Anterior cingulate cortex (tissue), 58 donors: ENCODE data around the gene NRAP.
"Not testable (repeated sequence)": the region's sequence is repeated elsewhere in the genome, so short reads cannot be mapped to it uniquely, and the experiment has no call there.

Source experiments
- DNase-seq, 58 donors: peaks; one replicate each; lab custom pipeline; 2025; lab: John Stamatoyannopoulos, UW

NRAP gene

DNA sequence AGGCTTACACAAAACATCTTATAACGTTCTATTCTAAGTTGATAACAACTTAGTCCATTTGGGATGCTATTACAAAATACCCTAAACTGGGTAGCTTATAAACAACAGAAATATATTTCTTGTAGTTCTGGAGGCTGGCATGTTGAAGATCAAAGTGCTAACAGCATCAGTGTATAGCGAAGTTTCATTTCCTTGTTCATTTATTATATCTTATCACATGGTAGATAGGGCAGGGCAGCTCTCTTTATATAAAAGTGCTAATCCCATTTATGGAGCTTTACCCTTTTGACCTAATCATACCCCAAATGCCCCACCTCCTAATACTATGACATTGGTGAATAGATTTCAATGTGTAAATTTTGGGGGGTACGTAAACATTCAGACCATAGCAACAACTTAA lies 22.2 kb upstream of the NRAP start:
- no peak for DNase-seq

- DNase-seq = no peak
Observed at GRCh38 chr10:113683300-113683699, 19.5 kb upstream of the NRAP start.

DNA sequence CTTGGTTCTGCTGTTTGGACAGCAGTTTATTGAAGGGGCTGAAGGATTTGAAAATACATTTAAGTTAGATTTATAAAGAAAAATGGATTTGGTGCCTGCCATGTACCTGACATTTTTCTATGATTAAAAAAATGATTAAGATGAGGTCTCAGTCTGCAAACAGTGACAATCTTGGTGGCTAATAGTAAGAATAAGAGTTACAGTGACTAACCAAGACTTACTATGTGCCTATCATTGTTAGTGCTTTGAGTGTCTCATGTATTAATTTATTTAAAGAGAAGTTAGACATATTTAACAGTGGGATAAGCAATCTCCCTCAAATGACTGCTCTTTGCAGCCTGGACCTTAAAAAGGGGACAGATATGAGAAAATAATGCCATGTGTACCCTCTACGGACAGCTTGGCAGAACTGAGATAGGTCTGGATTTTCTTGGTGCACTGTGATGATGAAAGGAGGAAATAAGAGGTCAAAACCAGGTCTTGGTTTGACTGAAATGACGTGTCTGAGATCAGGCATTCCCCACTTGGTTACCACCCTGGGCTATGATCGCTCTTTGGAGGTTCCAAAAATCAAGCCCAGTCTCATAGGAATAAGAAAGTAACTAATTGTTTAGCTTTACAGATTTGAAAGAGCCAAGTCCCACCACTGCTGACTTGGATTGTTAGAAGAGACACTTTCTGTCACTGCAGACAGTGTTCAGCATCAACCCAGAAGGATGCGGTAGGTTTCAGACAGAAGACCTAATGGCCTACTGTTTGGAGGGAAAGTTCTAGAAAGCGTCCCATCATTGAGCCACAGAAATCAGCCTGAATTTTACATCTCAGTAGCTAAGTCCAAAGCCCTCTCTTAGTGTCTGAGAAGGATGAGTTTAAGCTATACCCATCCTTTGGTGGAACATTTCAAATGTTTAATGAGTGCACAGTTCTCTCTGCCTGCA lies 18.0 kb upstream of the NRAP start:
- DNase-seq = no peak

GRCh38 chr10:113680190-113681111 lies 16.6 kb upstream of the NRAP start:
- peak in 28 of 58 donors; percentile 6 to 54 (median 30) for DNase-seq

DNA sequence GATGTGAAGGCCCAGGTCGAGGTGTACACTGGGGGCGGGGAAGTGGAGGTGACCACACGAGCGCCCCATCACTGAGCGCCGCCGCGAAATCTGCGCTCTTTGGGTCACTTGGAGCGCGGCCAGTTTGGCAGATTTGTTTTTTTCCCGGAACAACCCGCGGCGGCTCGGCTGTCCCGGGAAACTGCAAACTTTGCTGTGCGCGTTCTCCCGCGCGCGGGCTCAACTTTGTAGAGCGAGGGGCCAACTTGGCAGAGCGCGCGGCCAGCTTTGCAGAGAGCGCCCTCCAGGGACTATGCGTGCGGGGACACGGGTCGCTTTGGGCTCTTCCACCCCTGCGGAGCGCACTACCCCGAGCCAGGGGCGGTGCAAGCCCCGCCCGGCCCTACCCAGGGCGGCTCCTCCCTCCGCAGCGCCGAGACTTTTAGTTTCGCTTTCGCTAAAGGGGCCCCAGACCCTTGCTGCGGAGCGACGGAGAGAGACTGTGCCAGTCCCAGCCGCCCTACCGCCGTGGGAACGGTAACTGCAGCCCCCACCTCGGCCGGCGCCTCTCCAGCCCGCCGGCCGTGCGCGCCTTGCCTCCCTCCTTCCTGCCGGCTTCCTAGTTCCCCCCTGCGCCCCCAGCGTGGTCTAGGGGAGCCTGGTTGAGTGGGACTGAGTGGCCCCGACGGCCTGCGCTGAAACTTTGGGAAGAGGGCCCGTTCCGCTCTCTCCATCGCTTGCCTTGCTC lies 15.8 kb upstream of the NRAP start, which contains the start of gene CASP7:
CASP7 (plus strand) TSS at position 450 of the 727 bp plus-strand sequence. CDS start 17,582 bp downstream, outside the sequence.
- peak in 56 of 58 donors; percentile 4 to 83 (median 62) for DNase-seq

- no peak for DNase-seq
Observed at GRCh38 chr10:113666682-113667252, 2.9 kb upstream of the NRAP start.

DNA sequence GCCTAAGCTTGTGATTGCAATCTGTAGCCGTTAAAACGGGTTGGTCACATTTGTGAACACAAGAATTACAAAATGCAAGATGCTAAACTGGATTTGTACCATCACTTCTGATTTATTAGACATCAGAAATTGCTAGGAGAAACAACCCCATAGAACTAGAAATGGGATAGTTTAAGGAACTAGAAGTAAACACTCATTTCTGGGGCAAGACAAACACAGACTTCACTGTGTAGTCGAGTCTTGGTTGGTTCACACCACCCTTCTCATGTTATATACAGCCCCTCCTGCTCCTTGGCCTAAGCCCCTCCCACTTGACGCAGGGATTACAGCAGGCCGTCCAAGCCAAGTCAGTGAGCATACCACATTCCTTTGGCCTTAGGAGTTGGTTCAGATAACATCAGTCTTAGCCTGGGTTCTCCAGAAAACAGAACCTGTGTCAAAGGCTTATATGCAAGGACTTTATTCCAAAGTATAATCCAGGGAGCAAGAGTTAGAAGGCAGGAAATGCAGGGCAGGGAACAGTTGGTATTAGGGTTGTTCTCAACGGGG lies 2.0 kb upstream of the NRAP start:
- DNase-seq = no peak

DNA sequence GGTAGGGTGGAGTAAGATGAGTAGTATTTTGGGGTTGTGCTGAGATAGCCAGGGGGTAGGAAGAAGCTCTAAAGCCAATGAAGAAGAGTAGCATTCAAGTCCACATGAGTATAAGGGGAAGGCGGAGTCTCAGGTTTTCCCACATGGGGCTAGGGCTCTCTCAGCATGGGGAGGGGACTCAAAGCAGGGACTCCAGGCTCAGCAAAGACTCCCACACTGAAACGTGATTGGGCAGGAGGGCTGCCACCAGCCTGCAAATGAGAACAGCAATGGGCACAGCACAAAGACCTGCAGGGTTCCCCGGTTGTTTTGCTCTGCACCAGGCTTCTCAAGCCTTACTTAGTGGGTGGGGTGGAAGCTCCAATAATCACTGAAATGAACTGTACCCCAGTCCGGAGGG lies 1.5 kb upstream of the NRAP start:
- DNase-seq = no peak

DNA sequence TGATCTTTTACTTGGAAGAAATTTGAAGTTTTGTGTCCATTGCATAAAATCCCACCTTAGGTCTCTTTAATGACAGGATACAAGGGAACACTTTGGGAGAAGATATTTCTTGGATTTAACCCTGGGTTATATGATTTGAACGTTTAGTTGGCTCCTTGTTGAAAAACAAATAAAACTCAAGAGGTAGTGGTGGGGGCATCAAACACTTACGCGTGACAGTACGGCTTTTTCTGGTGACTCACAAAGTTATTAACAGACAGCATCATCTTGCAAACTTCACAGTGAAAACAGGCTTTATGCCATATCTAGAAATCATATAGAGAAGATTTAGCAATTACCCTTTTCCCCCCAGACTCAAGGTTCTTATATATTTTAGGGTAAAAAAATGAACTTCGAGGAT lies 699 bp downstream of the NRAP start:
- no peak for DNase-seq

DNA sequence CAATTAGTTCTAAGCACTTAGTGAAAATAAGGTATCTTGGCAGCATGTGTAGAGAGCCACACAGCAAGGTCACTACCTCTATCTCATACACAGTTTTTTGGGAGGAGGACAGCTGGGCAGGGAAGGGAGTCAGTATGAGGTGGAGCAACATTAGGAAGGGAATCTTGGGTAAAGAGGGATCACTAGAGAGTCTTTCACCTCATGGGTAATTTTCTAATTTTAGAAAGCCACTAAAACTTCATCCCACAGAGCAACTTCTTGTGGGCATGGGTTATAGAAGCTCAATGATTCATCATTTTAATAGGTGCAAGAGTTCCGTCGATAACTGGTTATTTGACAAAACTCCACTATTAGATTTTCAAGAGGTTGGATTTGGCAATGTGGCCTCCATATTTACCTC lies 2.5 kb downstream of the NRAP start:
- DNase-seq = no peak

DNA sequence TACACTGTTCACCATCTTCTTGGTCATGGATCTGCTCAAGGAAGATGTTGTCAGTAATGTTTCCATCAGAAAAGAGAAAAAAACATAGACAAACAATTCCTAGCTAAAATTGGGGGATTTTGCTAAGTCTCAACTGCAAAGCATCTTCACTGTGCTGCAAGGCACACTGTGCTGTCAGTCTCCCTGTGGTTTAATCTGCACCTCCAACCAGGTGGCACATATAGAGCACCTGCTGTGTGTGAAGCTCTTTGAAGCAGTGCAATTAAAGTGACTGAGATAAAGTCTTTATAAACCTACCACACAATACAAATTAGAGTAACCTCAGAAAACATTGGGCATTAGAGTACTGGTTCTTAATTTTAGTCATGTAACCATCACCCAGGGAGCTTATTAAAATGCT lies 6.3 kb downstream of the NRAP start:
- DNase-seq = no peak

DNA sequence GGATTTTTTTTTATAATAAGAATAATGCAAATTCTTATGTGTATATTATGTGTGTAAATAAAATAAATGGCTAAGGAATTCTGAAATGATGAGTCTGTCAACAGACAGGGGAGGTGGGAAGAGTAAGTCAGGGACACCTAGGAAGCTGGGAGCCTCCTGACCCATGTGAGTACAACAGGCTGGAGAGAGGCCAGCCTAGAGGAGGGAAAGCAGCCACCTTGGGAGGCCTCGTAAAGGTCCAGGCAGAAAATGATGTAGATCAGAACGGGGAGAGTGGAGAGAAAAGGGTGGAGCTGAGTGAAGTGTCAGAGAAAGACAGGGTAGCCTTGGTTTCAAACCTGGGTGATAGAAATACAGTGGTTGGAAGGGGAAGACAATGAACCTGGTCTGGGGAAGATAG lies 6.9 kb downstream of the NRAP start:
- no peak for DNase-seq

DNA sequence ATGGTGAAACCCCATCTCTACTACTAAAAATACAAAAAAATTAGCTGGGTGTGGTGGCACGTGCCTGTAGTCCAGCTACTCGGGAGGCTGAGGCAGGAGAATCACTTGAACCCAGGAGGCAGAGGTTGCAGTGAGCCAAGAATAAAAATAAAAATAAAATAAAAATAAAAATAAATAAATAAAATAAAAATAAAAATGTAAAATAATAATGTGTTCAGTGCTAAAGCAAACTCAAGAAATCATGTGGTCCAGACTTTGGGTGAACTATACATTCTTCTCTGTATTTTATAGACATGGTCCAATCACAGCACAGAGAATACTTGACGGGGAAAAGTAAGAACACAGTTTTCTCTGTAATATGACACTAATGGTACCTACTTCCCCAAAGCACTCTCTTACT lies 11.4 kb downstream of the NRAP start:
- not testable (repeated sequence) for DNase-seq

GRCh38 chr10:113651898-113652297 lies 11.9 kb downstream of the NRAP start:
- DNase-seq = no peak

DNA sequence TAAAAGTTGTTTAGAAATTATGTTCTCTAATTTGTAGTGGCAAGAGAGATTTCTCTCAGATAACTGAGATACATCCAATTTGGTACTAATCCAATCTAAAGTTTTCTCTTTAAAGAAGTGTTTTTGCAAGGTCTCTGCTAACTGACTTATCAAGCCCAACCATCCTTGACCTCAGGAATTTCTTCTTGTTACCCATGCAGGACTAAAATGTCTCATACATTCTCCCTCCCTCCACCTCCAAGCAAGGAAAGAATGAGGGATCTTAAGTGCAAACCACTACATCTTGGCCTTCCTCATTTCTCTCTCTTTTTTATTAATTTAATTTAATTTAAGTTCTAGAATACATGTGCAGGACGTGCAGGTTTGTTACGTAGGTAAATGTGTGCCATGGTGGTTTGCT lies 12.8 kb downstream of the NRAP start:
- no peak for DNase-seq

DNA sequence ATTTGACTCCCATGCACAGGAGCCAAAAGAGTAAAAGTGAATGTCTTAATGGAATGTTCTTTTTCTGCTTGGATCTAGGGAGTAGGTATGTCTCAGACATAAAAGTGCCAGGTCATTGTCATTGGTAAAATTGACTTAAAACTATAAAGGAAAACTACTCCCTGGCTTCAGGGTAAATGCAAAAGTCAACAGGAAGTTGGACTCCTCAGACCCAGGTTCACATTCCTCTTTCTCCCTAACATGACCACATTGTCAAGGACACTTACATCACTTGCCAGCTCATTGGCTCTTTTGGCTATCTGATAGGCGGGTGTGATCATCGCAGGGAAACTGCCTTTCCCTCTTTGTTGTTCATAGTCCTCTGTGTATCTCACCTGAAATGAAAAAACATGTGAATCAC lies 13.7 kb downstream of the NRAP start:
- DNase-seq = no peak

DNA sequence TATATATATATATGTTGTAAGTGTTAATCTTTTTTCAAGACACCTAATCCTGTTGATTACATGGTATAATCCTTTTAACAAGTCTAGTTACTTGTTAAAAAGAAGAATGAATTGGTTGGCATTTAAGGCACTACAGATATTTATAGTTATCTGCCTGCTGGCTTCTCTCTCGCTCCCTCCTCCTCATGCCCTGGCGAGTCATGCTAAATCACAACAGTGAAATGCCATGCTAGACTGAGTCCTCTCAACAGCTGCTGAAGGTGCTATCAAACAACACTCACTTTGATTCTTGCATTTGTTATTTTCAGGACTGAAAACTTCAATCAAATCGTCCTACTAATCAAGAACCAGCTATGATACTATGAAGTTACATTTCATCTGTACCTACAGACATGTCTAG lies 15.4 kb downstream of the NRAP start:
- DNase-seq = peak in 3 of 58 donors; percentile 1 to 20 (median 3)

DNA sequence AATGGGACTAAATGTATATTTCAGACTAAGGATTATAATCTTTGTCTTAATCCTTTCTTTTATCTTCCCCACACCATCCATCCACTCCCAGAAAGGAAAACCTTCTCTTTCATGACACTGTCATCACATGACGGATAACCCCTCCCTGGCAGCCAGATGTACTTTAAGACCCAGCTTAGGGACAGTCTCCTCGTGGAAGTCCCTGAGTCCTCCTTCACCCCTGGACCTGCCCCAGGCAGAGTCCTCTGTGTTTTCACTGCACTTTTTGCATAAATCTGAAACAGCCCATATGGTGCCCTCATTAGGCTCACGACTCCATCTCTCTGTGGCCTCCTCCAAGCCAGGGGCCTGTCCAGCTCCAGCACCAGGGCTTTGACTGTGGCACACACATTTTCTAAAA lies 16.0 kb downstream of the NRAP start:
- DNase-seq = no peak

DNA sequence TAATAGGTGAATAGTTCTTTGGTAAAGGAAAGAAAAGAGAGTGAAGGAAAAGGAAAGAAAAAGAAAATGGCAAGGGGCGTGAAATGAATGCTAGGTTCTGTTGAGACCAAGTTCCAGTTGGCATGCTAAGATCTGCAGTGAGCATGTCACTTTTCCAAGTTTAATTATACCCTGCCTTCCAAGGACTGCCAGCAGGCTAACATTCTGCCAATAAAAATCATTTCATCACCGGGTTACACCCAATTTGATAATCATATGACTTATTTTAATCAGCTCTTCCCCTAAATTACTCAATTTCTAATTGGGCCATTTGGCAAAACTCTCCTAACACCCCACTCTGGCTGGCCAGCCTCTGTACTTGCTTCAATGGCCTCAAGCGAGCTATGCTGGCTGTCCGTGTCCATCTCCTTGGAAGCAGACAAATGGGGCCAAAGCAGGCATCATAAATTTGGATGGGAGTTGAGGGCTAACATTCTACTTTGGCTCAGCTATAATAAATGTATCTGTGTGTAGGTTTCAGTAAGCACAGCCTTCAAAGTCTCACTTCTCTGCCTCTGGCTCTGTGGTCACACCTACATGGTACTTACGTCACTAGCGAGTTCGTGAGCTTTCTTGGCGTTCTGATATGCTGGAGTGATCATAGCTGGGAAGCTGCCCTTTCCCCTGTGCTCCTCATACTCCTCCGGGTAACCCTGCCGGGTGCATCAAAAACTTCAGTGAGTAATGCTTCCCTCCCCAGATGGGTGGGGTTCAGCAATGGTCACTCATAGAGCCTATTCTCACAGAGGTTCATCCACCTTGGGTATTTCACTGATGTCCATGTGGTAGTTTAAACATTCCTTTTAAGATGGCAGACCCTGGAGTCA lies 17.3 kb downstream of the NRAP start:
- DNase-seq = peak in 43 of 58 donors; percentile 6 to 89 (median 34)
